Stimulated activated CD8-positive, alpha-beta memory T cell treated with anti-CD3 and anti-CD28 coated beads, Interleukin-2, amount 100 ng/mL, for 48 hours (primary cell): Measurements from ENCODE around the gene CFAP65.
A peak's percentile ranks its signal among the peaks of the same experiment; 100 is the strongest.

Source experiments
- DNase-seq, 2 donors: peaks; one replicate each; pipeline ENCODE4 v3.0.0-alpha.2; 2020; ENCODE audit warnings: low read depth in 2 of 2

Gene CFAP65

GRCh38 chr2:218990612-218991011 is 50.7 kb downstream of the CFAP65 start:
- no peak for DNase-seq

GRCh38 chr2:218990052-218990451 is 51.3 kb downstream of the CFAP65 start:
- no peak for DNase-seq

GRCh38 chr2:218988650-218989049 is 52.7 kb downstream of the CFAP65 start:
- DNase-seq, result no peak

- no peak for DNase-seq
Measured at GRCh38 chr2:218988164-218988563, 53.2 kb downstream of the CFAP65 start.

GRCh38 chr2:218986148-218986761 is 55.1 kb downstream of the CFAP65 start:
- no peak for DNase-seq

- no peak for DNase-seq
Measured at GRCh38 chr2:218985325-218986091, 55.8 kb downstream of the CFAP65 start.

- DNase-seq, result no peak
Measured at GRCh38 chr2:218985021-218985324, 56.3 kb downstream of the CFAP65 start, which contains the start of gene FEV. FEV (minus strand) TSS chr2:218985184; CDS start chr2:218985075, 109 bp downstream.

- DNase-seq, result no peak
Measured at GRCh38 chr2:218984239-218985020, 56.9 kb downstream of the CFAP65 start.

- DNase-seq, result no peak
Measured at GRCh38 chr2:218983934-218984238, 57.4 kb downstream of the CFAP65 start.

GRCh38 chr2:218983263-218983933 is 57.9 kb downstream of the CFAP65 start:
- DNase-seq, result no peak

- no peak for DNase-seq
Measured at GRCh38 chr2:218982586-218983262, 58.6 kb downstream of the CFAP65 start.

- DNase-seq, result no peak
Measured at GRCh38 chr2:218981881-218982585, 59.3 kb downstream of the CFAP65 start.

- no peak for DNase-seq
Measured at GRCh38 chr2:218981390-218981880, 59.9 kb downstream of the CFAP65 start.

- no peak for DNase-seq
Measured at GRCh38 chr2:218980735-218981389, 60.5 kb downstream of the CFAP65 start.

GRCh38 chr2:218979846-218980734 is 61.2 kb downstream of the CFAP65 start:
- peak; percentile 79 to 80 for DNase-seq

GRCh38 chr2:218975060-218975777 is 66.1 kb downstream of the CFAP65 start:
- no peak for DNase-seq

- DNase-seq, result no peak
Measured at GRCh38 chr2:218970894-218971293, 70.4 kb downstream of the CFAP65 start.

- DNase-seq, result no peak
Measured at GRCh38 chr2:218964041-218964771, 77.1 kb downstream of the CFAP65 start.
